AG10803 (cell line): ENCODE measurements around the gene CACUL1.

ENCODE experiments used
- DNase-seq: peaks from one replicate; pipeline ENCODE4 v3.0.0; 2010; ENCODE audit warnings: low read depth
- H3K4me3 ChIP-seq: 2 replicates; pipeline ENCODE4 v1.5.1; 2011; ENCODE audit warnings: mild to moderate bottlenecking, low read length, control low read depth
- CTCF ChIP-seq: conservative IDR thresholded peaks from 2 replicates; pipeline ENCODE4 v1.5.1; 2011; ENCODE audit warnings: mild to moderate bottlenecking, low read length, control low read depth, inconsistent platforms

Gene CACUL1

DNA sequence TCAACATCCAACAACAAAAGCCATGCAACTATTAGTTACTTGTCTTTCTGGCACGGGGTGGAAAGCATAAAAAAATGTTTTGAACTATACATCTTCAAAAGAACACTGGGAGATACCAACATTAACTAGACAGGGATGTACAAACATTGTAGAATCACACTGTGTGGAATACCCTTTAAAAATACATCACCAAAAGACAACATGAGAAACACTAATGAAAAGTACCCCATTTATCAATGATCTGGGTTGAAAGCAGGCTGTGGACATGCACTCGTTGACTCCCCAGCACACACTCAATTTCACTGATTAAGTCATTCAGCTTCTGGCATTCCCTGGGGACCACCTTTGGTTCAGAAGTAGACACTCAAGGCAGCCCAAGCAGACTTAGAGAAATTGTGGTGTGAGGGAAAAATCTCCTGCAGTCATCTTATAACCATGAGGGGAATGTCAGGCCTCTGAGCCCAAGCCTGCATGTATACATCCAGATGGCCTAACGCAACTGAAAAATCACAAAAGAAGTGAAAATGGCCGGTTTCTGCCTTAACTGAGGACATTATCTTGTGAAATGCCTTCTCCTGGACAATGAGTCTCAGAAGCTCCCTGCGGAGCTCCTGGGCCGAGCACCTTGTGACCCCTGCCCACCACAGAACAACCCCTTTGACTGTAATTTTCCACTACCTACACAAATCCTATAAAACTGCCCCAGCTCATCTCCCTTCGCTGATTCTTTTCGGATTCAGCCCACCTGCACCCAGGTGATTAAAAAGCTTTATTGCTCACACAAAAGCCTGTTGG, 53.0 kb downstream of the CACUL1 start:
- peak; percentile 35 for DNase-seq
- no peak for TF ChIP-seq CTCF
- H3K4me3 ChIP-seq: no peak overlapping the region

GRCh38 chr10:118698421-118698820, 56.3 kb downstream of the CACUL1 start:
- TF ChIP-seq CTCF: no peak
- DNase-seq: no peak
- H3K4me3 ChIP-seq: no peak overlapping the region

- no peak overlapping the region for H3K4me3 ChIP-seq
- DNase-seq: peak; percentile 61
- TF ChIP-seq CTCF: no peak
These were observed 59.9 kb downstream of the CACUL1 start for GRCh38 chr10:118694848-118695247.

GRCh38 chr10:118692872-118693271, 61.9 kb downstream of the CACUL1 start:
- H3K4me3 ChIP-seq: peak overlapping the region; percentile 7; the same call in 1 of the 2 replicates
- DNase-seq: peak; percentile 98
- no peak for TF ChIP-seq CTCF

GRCh38 chr10:118689070-118689858, 65.5 kb downstream of the CACUL1 start:
- TF ChIP-seq CTCF: no peak
- H3K4me3 ChIP-seq: no peak overlapping the region
- DNase-seq: no peak

GRCh38 chr10:118687472-118687871, 67.3 kb downstream of the CACUL1 start:
- no peak for TF ChIP-seq CTCF
- H3K4me3 ChIP-seq: no peak overlapping the region
- DNase-seq: no peak
